GM12878 (cell line): ENCODE data around the gene LIX1. TPM values are rescaled to one million over a fixed set of nuclear protein-coding genes. Genes with fewer than 3 reads are reported as not detected.

Experiments used
- ATAC-seq: fragments of 200-7000 bp; cut with Tn5 transposase; 3 replicates; pipeline ENCODE4 v1.9.1; 2020; ENCODE audit warnings: mild to moderate bottlenecking, moderate library complexity
- BruUV-seq: library from RNA; stranded (reverse); fragments of 400-500 nt; replicated peaks from 2 replicates; lab custom pipeline; 2021; lab: Mats Ljungman, UMichigan
- CTCF ChIA-PET: fragments of 300-600 bp; sonication (Branson Sonifier 250); formaldehyde crosslinking; extraction: SDS; loops from one replicate; lab custom pipeline; 2021; ENCODE audit warnings: inconsistent platforms; lab: Yijun Ruan, JAX
- POLR2A ChIA-PET: fragments of 350-600 bp; formaldehyde crosslinking; extraction: SDS; loops from one replicate; lab custom pipeline; 2021; ENCODE audit warnings: inconsistent platforms; lab: Charles Lee
- RAD21 ChIA-PET: fragments of 300-600 bp; sonication (Branson Sonifier 250); formaldehyde crosslinking; loops from one replicate; lab custom pipeline; 2023; ENCODE audit warnings: antibody characterized with exemption; ENCODE audit not compliant: unreplicated experiment; lab: Charles Lee
- SMC1A ChIA-PET: fragments of 300-600 bp; sonication (Branson Sonifier 250); formaldehyde crosslinking; loops from one replicate; lab custom pipeline; 2023; ENCODE audit not compliant: unreplicated experiment, uncharacterized antibody; lab: Charles Lee
- DNase-seq: peaks from one replicate; pipeline ENCODE4 v3.0.0-alpha.2; 2011; ENCODE audit warnings: low read depth, low spot score
- FAIRE-seq: peaks from 3 replicates; lab custom pipeline; 2011; peaks lifted over from hg19 to GRCh38; lab: Jason Lieb, UNC
- H2AFZ ChIP-seq: 2 replicates; pipeline ENCODE4 v1.6.0; 2011; ENCODE audit warnings: low read depth, low read length, control low read depth; ENCODE audit not compliant: control insufficient read depth
- H3K27ac ChIP-seq: 2 replicates; pipeline ENCODE4 v1.5.1; 2011; ENCODE audit warnings: control low read depth; ENCODE audit not compliant: control insufficient read depth, insufficient read depth
- H3K27me3 ChIP-seq, 2 experiments: replicated peaks in 1 of 2; 2 replicates each; pipeline versions ENCODE4 v1.6.0 to v1.6.1; 2011; ENCODE audit warnings: low read length in 1 of 2; ENCODE audit not compliant: control insufficient read depth in 2 of 2, insufficient read depth in 2 of 2
- H3K36me3 ChIP-seq, 2 experiments: 2 replicates each; pipeline ENCODE4 v1.5.1; 2011; ENCODE audit warnings: low read length in 1 of 2; ENCODE audit not compliant: control insufficient read depth in 2 of 2, insufficient read depth in 2 of 2
- H3K4me1 ChIP-seq: 2 replicates; pipeline ENCODE4 v1.6.1; 2011; ENCODE audit warnings: mild to moderate bottlenecking, low read length, moderate library complexity, mixed read lengths; ENCODE audit not compliant: control insufficient read depth, insufficient read depth
- H3K4me2 ChIP-seq: 2 replicates; pipeline ENCODE4 v1.6.0; 2011; ENCODE audit warnings: control low read depth; ENCODE audit not compliant: control insufficient read depth, insufficient read depth
- H3K4me3 ChIP-seq: fragments of 200-600 bp; sonication (generic); 2 replicates; pipeline ENCODE4 v1.5.1; 2016
- H3K79me2 ChIP-seq: 2 replicates; pipeline ENCODE4 v1.6.0; 2011; ENCODE audit warnings: low read length; ENCODE audit not compliant: control insufficient read depth, insufficient read depth
- H3K9ac ChIP-seq: 2 replicates; pipeline ENCODE4 v1.8.0; 2011; ENCODE audit warnings: low read length, control low read depth, mixed read lengths; ENCODE audit not compliant: control insufficient read depth, insufficient read depth
- H3K9me3 ChIP-seq: replicated peaks from 3 replicates; pipeline ENCODE4 v1.5.1; 2011; ENCODE audit warnings: mild to moderate bottlenecking, low read length; ENCODE audit not compliant: control insufficient read depth, insufficient read depth
- H4K20me1 ChIP-seq: 2 replicates; pipeline ENCODE4 v1.6.0; 2011; ENCODE audit not compliant: control insufficient read depth, insufficient read depth
- CEBPZ ChIP-seq: fragments of 150-350 bp; IDR thresholded peaks from 2 replicates; pipeline ENCODE4 v1.6.1; 2016; ENCODE audit warnings: low read depth, low read length
- EED ChIP-seq: sonication (generic); IDR thresholded peaks from 2 replicates; pipeline ENCODE4 v1.6.1; 2016; ENCODE audit warnings: antibody characterized with exemption, low read depth
- FOXK2 ChIP-seq: fragments of 450-650 bp; IDR thresholded peaks from 2 replicates; pipeline ENCODE4 v1.6.1; 2017; ENCODE audit warnings: mild to moderate bottlenecking, moderate library complexity
- IKZF2 ChIP-seq, 2 experiments: fragments of 450-650 bp; IDR thresholded peaks; 2 replicates each; pipeline ENCODE4 v1.6.1; 2017; ENCODE audit warnings: mild to moderate bottlenecking in 2 of 2, moderate library complexity in 2 of 2
- LARP7 ChIP-seq: fragments of 450-650 bp; IDR thresholded peaks from 2 replicates; pipeline ENCODE4 v1.6.1; 2017; ENCODE audit warnings: mild to moderate bottlenecking
- MAX ChIP-seq: IDR thresholded peaks from 2 replicates; pipeline ENCODE4 v1.6.1; 2012; ENCODE audit warnings: low read depth, low read length, improper control_type of control experiment
- MEF2B ChIP-seq: fragments of 450-650 bp; IDR thresholded peaks from 2 replicates; pipeline ENCODE4 v1.6.1; 2018; ENCODE audit warnings: mild to moderate bottlenecking, moderate library complexity; ENCODE audit not compliant: partially characterized antibody, poor library complexity, severe bottlenecking
- MXI1 ChIP-seq: fragments of 150-350 bp; IDR thresholded peaks from 2 replicates; pipeline ENCODE4 v1.6.1; 2011; ENCODE audit warnings: low read depth, mild to moderate bottlenecking, inconsistent platforms, low read length, improper control_type of control experiment
- NR2C1 ChIP-seq: fragments of 450-650 bp; IDR thresholded peaks from 2 replicates; pipeline ENCODE4 v1.6.1; 2017; ENCODE audit warnings: antibody characterized with exemption, mild to moderate bottlenecking, moderate library complexity
- NR2C2 ChIP-seq: IDR thresholded peaks from 2 replicates; pipeline ENCODE4 v1.6.1; 2011; ENCODE audit warnings: borderline replicate concordance, low read depth; ENCODE audit not compliant: control insufficient read depth, insufficient read length
- RFX5 ChIP-seq: IDR thresholded peaks from 2 replicates; pipeline ENCODE4 v1.6.1; 2011; ENCODE audit warnings: low read depth, low read length, improper control_type of control experiment
- RUNX3 ChIP-seq: IDR thresholded peaks from 2 replicates; pipeline ENCODE4 v1.6.1; 2012; ENCODE audit warnings: low read length, inconsistent platforms
- SMARCA5 ChIP-seq: fragments of 450-650 bp; IDR thresholded peaks from 2 replicates; pipeline ENCODE4 v1.6.1; 2017; ENCODE audit warnings: mild to moderate bottlenecking
- TCF12 ChIP-seq: IDR thresholded peaks from 2 replicates; pipeline ENCODE4 v1.6.1; 2011; ENCODE audit warnings: low read depth, mild to moderate bottlenecking, low read length
- ZNF384 ChIP-seq: IDR thresholded peaks from 2 replicates; pipeline ENCODE4 v1.6.1; 2012; ENCODE audit warnings: low read depth, mild to moderate bottlenecking, low read length, improper control_type of control experiment, borderline replicate concordance
- WGBS: methylation state at CpG from one replicate; pipeline ENCODE4 v1.1.6; 2016; ENCODE audit warnings: low lambda C conversion rate; ENCODE audit not compliant: insufficient replicate concordance, insufficient coverage; ENCODE audit errors: missing lambda C conversion rate; 5-methylcytosine and 5-hydroxymethylcytosine counted together
- in situ Hi-C: fragments of 300-500 bp; cut with MboI; formaldehyde crosslinking; loops from 9 replicates; pipeline ENCODE4 v1.14.3; 2018; ENCODE audit warnings: mixed read lengths
- intact Hi-C: fragments of 100-400 bp; cut with micrococcal nuclease; formaldehyde crosslinking; loops from one replicate; pipeline ENCODE4 v1.14.2; 2022; ENCODE audit not compliant: unreplicated experiment
- polyA plus RNA-seq, 11 experiments: library from polyadenylated mRNA; depleted of rRNA in 4 of 11; unstranded in 6 of 11; stranded (reverse) in 5 of 11; fragments of >200 nt; fragmentation: Nextera tagmentation in 4 of 11; fragmentation: Illumina TruSeq in 1 of 11; extraction: Ambion mirVana in 4 of 11; extraction: Trizol in 1 of 11; gene quantifications; 1 replicate in 1 of 11; 2 replicates in 10 of 11; pipeline versions ENCODE4 v1.2.1 to v1.2.3, GENCODE V29; 2011 to 2016; ENCODE audit warnings: inconsistent platforms in 2 of 11, missing spikeins in 2 of 11, low read depth in 1 of 11
- total RNA-seq, 4 experiments: library from RNA; depleted of rRNA in 3 of 4; stranded (reverse); fragments of >200 nt in 3 of 4; fragmentation: Illumina TruSeq in 1 of 4; extraction: Trizol in 1 of 4; gene quantifications; 2 replicates each; pipeline versions ENCODE4 v1.2.1 to v1.2.3, GENCODE V29; 2013 to 2021
- TF ChIP-seq, protein P1 (sequence below): IDR thresholded peaks from 2 replicates; pipeline ENCODE4 v1.6.1; 2011; ENCODE audit warnings: low read depth, mild to moderate bottlenecking, low read length, moderate library complexity, borderline replicate concordance; ENCODE audit errors: extremely low read depth
- TF ChIP-seq, protein P2 (sequence below): fragments of 450-650 bp; IDR thresholded peaks from 2 replicates; pipeline ENCODE4 v1.6.1; 2017; ENCODE audit warnings: mild to moderate bottlenecking, moderate library complexity

The LIX1 gene
- total and polyA plus RNA-seq, 10 of the 15 experiments (the other 5 are each of a cell fraction or from before 2014, with no cell fraction given): 0.02 to 0.07 (median 0.04) TPM; not detected in 5

DNA sequence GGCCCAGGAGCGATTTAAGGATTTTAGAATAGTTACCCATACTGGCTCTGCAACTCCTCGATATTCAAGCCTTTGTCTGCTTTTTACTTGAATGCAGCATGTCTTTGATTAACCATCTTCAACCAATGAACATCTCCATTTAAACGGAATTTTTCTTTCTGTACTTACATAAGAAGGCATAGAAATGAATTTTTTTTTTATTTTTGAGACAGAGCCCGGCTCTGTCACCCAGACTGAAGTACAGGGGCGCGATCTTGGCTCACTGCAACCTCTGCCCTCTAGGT, 41.5 kb upstream of the LIX1 start:
- BruUV-seq: TSS peak; percentile 95
- Histone ChIP-seq H2AFZ (peak overlapping the region; percentile 100), H3K9me3 (no peaks in the 10 kb centered on the region; the same call in 1 of the 3 replicates), H3K27ac (peak overlapping the region; percentile 94), H4K20me1 (no peaks in the 10 kb centered on the region), H3K4me3 (peak overlapping the region; percentile 99; the same call in 1 of the 2 replicates), H3K36me3 (peaks cover 0 to 4% of the 10 kb centered on the region in 2 experiments; a peak in 1 of 4 replicates), H3K9ac (peak overlapping the region; percentile 93; the same call in 1 of the 2 replicates), H3K27me3 (no peaks in the 10 kb centered on the region), H3K4me2 (peak overlapping the region; percentile 71), H3K4me1 (peaks cover 11% of the 10 kb centered on the region), H3K79me2 (peaks cover 28% of the 10 kb centered on the region)
- ChIA-PET CTCF (interaction anchor here (1.1 to 3.4 kb wide), 4 partner anchors 20 to 1321 kb away, joined by 3 to 16 read pairs (median 5); no protein-coding TSS in a partner anchor), POLR2A (no interaction called here), RAD21 (interaction anchor here (0.8 kb wide), 1 partner anchor 41 kb away, joined by 3 read pairs; the partner anchor contains the start of gene LIX1), SMC1A (interaction anchor here (1.3 to 2.3 kb wide), 5 partner anchors 8 to 47 kb away, joined by 3 to 10 read pairs (median 7); no protein-coding TSS in a partner anchor)
- 35% methylated on average over 6 of the region's 6 CpGs for WGBS
- intact Hi-C loops: loop anchor here (10.0 kb wide), 1 partner anchor 1741 kb away; the partner anchor contains the start of gene CHD1
- DNase-seq: no peak
- ATAC-seq: no peak
- FAIRE-seq: no peak
- in situ Hi-C loops: loop anchor here (25.0 kb wide), 1 partner anchor 1853 kb away; no protein-coding TSS in a partner anchor
- 0 out of 4 replicates have a peak, but pooled peaks of 1 of the 2 experiments have one; percentile 13 for TF ChIP-seq IKZF2 (IDR thresholded peaks at IDR 0.05)
- no peak for TF ChIP-seq NR2C2
- no peak for TF ChIP-seq ZNF384
- TF ChIP-seq, protein P1, sequence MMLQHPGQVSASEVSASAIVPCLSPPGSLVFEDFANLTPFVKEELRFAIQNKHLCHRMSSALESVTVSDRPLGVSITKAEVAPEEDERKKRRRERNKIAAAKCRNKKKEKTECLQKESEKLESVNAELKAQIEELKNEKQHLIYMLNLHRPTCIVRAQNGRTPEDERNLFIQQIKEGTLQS: peak; percentile 26; the same call in 1 of the 2 replicates
- TF ChIP-seq, protein P2, sequence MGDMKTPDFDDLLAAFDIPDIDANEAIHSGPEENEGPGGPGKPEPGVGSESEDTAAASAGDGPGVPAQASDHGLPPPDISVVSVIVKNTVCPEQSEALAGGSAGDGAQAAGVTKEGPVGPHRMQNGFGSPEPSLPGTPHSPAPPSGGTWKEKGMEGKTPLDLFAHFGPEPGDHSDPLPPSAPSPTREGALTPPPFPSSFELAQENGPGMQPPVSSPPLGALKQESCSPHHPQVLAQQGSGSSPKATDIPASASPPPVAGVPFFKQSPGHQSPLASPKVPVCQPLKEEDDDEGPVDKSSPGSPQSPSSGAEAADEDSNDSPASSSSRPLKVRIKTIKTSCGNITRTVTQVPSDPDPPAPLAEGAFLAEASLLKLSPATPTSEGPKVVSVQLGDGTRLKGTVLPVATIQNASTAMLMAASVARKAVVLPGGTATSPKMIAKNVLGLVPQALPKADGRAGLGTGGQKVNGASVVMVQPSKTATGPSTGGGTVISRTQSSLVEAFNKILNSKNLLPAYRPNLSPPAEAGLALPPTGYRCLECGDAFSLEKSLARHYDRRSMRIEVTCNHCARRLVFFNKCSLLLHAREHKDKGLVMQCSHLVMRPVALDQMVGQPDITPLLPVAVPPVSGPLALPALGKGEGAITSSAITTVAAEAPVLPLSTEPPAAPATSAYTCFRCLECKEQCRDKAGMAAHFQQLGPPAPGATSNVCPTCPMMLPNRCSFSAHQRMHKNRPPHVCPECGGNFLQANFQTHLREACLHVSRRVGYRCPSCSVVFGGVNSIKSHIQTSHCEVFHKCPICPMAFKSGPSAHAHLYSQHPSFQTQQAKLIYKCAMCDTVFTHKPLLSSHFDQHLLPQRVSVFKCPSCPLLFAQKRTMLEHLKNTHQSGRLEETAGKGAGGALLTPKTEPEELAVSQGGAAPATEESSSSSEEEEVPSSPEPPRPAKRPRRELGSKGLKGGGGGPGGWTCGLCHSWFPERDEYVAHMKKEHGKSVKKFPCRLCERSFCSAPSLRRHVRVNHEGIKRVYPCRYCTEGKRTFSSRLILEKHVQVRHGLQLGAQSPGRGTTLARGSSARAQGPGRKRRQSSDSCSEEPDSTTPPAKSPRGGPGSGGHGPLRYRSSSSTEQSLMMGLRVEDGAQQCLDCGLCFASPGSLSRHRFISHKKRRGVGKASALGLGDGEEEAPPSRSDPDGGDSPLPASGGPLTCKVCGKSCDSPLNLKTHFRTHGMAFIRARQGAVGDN: peak; percentile 97
- no peak for TF ChIP-seq MAX
- TF ChIP-seq TCF12: 0 out of 2 replicates have a peak, but pooled peaks have one; percentile 0
- no peak for TF ChIP-seq FOXK2
- TF ChIP-seq SMARCA5: peak; percentile 55; the same call in 1 of the 2 replicates
- no peak for TF ChIP-seq LARP7
- TF ChIP-seq CEBPZ: no peak
- TF ChIP-seq MXI1: no peak
- TF ChIP-seq RFX5: no peak
- TF ChIP-seq RUNX3: no peak
- 0 out of 2 replicates have a peak, but pooled peaks have one; percentile 15 for TF ChIP-seq NR2C1
- peak; percentile 3 for TF ChIP-seq MEF2B
- no peak for TF ChIP-seq EED
